Transverse colon (tissue), 4 donors: ENCODE results near the gene NRG2.

Experiments used
- CTCF ChIP-seq, 5 experiments: fragments of 200-600 bp in 3 of 5; fragments of 450-650 bp in 2 of 5; sonication (generic) in 3 of 5; IDR thresholded peaks; 1 replicate in 2 of 5; 2 replicates in 3 of 5; pipeline ENCODE4 v1.5.1; 2016 to 2017; ENCODE audit warnings: antibody characterized with exemption in 5 of 5, inconsistent platforms in 3 of 5, mild to moderate bottlenecking in 2 of 5, moderate library complexity in 1 of 5
- POLR2AphosphoS5 ChIP-seq, 3 donors: sonication (generic); formaldehyde crosslinking; IDR thresholded peaks; one replicate each; pipeline ENCODE4 v1.6.1; 2016; ENCODE audit warnings: antibody characterized with exemption in 3 of 3

GRCh38 chr5:139904566-139904815 lies 138.6 kb downstream of the NRG2 start:
- TF ChIP-seq CTCF (IDR thresholded peaks at IDR 0.05) = no peak
- TF ChIP-seq POLR2AphosphoS5 (IDR thresholded peaks at IDR 0.05) = no peak
